Measurements from ENCODE around the gene NCF2. TPM values are rescaled to one million over a fixed set of nuclear protein-coding genes. Genes with fewer than 3 reads are reported as not detected.

Gene NCF2
- 0.11 and 0.87 TPM in 2 replicates for total RNA-seq

GRCh38 chr1:183590244-183591191 lies at the start of gene NCF2:
Gene NCF2 (minus strand): TSS chr1:183590459. CDS start chr1:183590329, 130 bp downstream.

GRCh38 chr1:183635606-183636333 lies 45.5 kb upstream of the NCF2 start, which contains the start of gene ARPC5:
Gene ARPC5 (minus strand): TSS chr1:183635783. CDS start chr1:183635659, 124 bp downstream.

Other genes with a start within 250 kb of the NCF2 start
- gene NMNAT2, start 172.1 kb downstream of the NCF2 start, total RNA-seq, result 0.50 and 1.00 TPM in 2 replicates
- 23.7 and 24.9 TPM in 2 replicates for gene SMG7, start 118.0 kb downstream of the NCF2 start, total RNA-seq
- gene ARPC5, start 45.3 kb upstream of the NCF2 start, total RNA-seq, result 231 and 257 TPM in 2 replicates
- gene APOBEC4, start 62.9 kb upstream of the NCF2 start, total RNA-seq, result not detected in 2 replicates
- gene RGL1, start 214.7 kb upstream of the NCF2 start, total RNA-seq, result 18.0 and 19.5 TPM in 2 replicates

Measured in uterine smooth muscle cell (primary cell).